Ishikawa (cell line): ENCODE measurements around the gene CABP1.

Source experiments
- EGR1 ChIP-seq: IDR thresholded peaks from 2 replicates; pipeline ENCODE4 v1.6.1; 2012
- EP300 ChIP-seq: IDR thresholded peaks from 2 replicates; pipeline ENCODE4 v1.6.1; 2012; ENCODE audit warnings: borderline replicate concordance
- NFIC ChIP-seq: IDR thresholded peaks from 2 replicates; pipeline ENCODE4 v1.6.1; 2012
- RAD21 ChIP-seq: IDR thresholded peaks from 2 replicates; pipeline ENCODE4 v1.6.1; 2012; ENCODE audit warnings: low read depth
- REST ChIP-seq: IDR thresholded peaks from 2 replicates; pipeline ENCODE4 v1.6.1; 2012; ENCODE audit warnings: low read depth, mild to moderate bottlenecking
- TCF12 ChIP-seq: IDR thresholded peaks from 2 replicates; pipeline ENCODE4 v1.6.1; 2012; ENCODE audit warnings: low read depth
- ZBTB7A ChIP-seq: IDR thresholded peaks from 2 replicates; pipeline ENCODE4 v1.6.1; 2012; ENCODE audit warnings: low read depth

GRCh38 chr12:120710805-120711296, 70.4 kb downstream of the CABP1 start:
- no peak for TF ChIP-seq EP300
- no peak for TF ChIP-seq TCF12
- no peak for TF ChIP-seq REST
- TF ChIP-seq RAD21: no peak
- no peak for TF ChIP-seq EGR1
- no peak for TF ChIP-seq ZBTB7A
- no peak for TF ChIP-seq NFIC
